SK-N-SH treated with all-trans-retinoic acid at 6 μM for 48 hours (cell line): Measurements from ENCODE around the gene C14orf180.

Experiments
- ATAC-seq: fragments of 200-7000 bp; cut with Tn5 transposase; 3 replicates; pipeline ENCODE4 v1.9.1; 2020; ENCODE audit warnings: mild to moderate bottlenecking, moderate library complexity
- ARNTL ChIP-seq: fragments of 450-650 bp; formaldehyde crosslinking; IDR thresholded peaks from 2 replicates; pipeline ENCODE4 v1.5.0; 2020; ENCODE audit warnings: low read depth, mild to moderate bottlenecking, moderate library complexity, borderline replicate concordance
- BACH2 ChIP-seq: fragments of 250-450 bp; sonication (Bioruptor Pico); IDR thresholded peaks from 2 replicates; pipeline ENCODE4 v1.9.0; 2021; ENCODE audit warnings: mild to moderate bottlenecking, borderline replicate concordance
- ESRRG ChIP-seq: fragments of 250-450 bp; sonication (Bioruptor Pico); IDR thresholded peaks from 2 replicates; pipeline ENCODE4 v1.6.1; 2021; ENCODE audit warnings: mild to moderate bottlenecking
- ISL1 ChIP-seq: fragments of 250-450 bp; sonication (Bioruptor Pico); IDR thresholded peaks from 2 replicates; pipeline ENCODE4 v2.1.2; 2022; ENCODE audit warnings: mild to moderate bottlenecking, moderate library complexity
- OSR1 ChIP-seq: fragments of 250-450 bp; sonication (Bioruptor Pico); IDR thresholded peaks from 2 replicates; pipeline ENCODE4 v1.8.0; 2022; ENCODE audit warnings: moderate library complexity, mild to moderate bottlenecking, inconsistent platforms
- RARB ChIP-seq: fragments of 250-450 bp; sonication (Bioruptor Pico); IDR thresholded peaks from 2 replicates; pipeline ENCODE4 v1.8.0; 2021; ENCODE audit warnings: mild to moderate bottlenecking, moderate library complexity
- SNAI2 ChIP-seq: fragments of 250-450 bp; sonication (Bioruptor Pico); IDR thresholded peaks from 2 replicates; pipeline ENCODE4 v1.5.0; 2020; ENCODE audit warnings: mild to moderate bottlenecking, moderate library complexity
- TCF4 ChIP-seq: fragments of 250-450 bp; sonication (Bioruptor Pico); IDR thresholded peaks from 2 replicates; pipeline ENCODE4 v1.8.0; 2021; ENCODE audit warnings: mild to moderate bottlenecking, moderate library complexity, borderline replicate concordance
- ZFP30 ChIP-seq: fragments of 450-650 bp; formaldehyde crosslinking; IDR thresholded peaks from 2 replicates; pipeline ENCODE4 v1.5.0; 2022; ENCODE audit warnings: mild to moderate bottlenecking, moderate library complexity
- TF ChIP-seq, protein P1 (sequence below): fragments of 250-450 bp; sonication (Bioruptor Pico); IDR thresholded peaks from 2 replicates; pipeline ENCODE4 v1.5.1; 2020; ENCODE audit warnings: low read depth, mild to moderate bottlenecking, moderate library complexity
- TF ChIP-seq, protein P2 (sequence below): fragments of 250-450 bp; sonication (Bioruptor Pico); IDR thresholded peaks from 2 replicates; pipeline ENCODE4 v1.5.0; 2020; ENCODE audit warnings: mild to moderate bottlenecking, moderate library complexity
- TF ChIP-seq, protein P3 (sequence below): fragments of 250-450 bp; sonication (Bioruptor Pico); IDR thresholded peaks from 2 replicates; pipeline ENCODE4 v1.8.0; 2020; ENCODE audit warnings: mild to moderate bottlenecking, moderate library complexity, borderline replicate concordance
- TF ChIP-seq, protein P4 (sequence below): fragments of 250-450 bp; sonication (Bioruptor Pico); IDR thresholded peaks from 2 replicates; pipeline ENCODE4 v1.5.1; 2021; ENCODE audit warnings: mild to moderate bottlenecking, moderate library complexity
- TF ChIP-seq, protein P5 (sequence below): fragments of 250-450 bp; sonication (Bioruptor Pico); IDR thresholded peaks from 2 replicates; pipeline ENCODE4 v1.8.0; 2021; ENCODE audit warnings: low read depth, mild to moderate bottlenecking, moderate library complexity, borderline replicate concordance

The C14orf180 gene

DNA sequence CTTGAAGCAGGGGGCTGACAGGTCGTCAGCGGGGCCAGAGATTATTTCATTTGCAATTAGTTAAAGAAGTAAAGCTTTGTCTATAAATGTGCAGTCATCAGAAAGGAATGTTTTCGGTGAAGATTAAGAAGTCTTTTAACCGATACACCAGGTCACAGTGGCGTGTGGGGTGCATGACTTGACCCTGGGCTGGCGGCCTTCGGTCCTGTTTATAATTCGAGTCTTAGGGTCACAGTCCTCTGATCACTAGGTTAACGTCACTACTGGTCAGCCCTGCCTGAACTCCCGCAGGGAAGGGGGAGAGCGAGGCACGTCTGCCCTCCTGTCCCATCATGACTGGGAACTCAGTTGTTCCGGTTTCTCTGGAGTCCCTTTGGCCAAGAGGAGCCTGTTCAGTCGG, 5.0 kb upstream of the C14orf180 start (continued):
- TF ChIP-seq, protein P1, sequence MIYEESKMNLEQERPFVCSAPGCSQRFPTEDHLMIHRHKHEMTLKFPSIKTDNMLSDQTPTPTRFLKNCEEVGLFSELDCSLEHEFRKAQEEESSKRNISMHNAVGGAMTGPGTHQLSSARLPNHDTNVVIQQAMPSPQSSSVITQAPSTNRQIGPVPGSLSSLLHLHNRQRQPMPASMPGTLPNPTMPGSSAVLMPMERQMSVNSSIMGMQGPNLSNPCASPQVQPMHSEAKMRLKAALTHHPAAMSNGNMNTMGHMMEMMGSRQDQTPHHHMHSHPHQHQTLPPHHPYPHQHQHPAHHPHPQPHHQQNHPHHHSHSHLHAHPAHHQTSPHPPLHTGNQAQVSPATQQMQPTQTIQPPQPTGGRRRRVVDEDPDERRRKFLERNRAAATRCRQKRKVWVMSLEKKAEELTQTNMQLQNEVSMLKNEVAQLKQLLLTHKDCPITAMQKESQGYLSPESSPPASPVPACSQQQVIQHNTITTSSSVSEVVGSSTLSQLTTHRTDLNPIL (CRISPR knock-in tag) = no peak
- no peak for TF ChIP-seq SNAI2 (CRISPR knock-in tag)
- no peak for TF ChIP-seq BACH2 (CRISPR knock-in tag)
- TF ChIP-seq ARNTL (CRISPR knock-in tag) = no peak
- no peak for TF ChIP-seq ISL1 (CRISPR knock-in tag)
- TF ChIP-seq ESRRG (CRISPR knock-in tag) = no peak

DNA sequence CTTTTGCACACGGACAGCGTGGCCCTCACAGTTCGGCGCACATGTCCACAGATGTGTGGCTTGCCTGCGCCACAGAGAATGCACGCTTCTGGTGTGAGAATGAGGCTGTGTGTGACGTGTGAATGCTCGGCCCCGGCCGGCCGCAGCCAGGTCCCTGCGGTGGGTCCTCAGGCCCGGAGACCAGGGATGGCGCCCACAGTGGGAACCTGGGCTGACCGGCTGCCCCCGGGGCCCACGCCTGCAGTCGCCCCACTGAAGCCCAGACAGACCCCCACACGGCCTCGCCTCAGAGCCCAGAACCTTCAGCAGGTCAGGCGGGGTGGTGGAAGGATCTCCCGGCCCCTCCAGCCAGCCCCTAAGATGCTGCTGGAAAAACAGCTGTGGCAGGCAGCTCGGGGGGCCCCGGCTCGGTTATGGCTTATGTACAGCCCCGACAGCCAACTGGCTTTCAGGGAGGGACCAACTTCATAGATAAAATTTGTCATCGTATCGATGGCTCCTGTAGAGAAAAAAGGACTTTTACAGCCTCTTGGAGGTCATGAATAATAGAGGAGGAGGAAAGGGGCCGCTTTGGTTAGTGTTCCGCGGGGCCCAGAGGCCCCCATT, 4.5 kb upstream of the C14orf180 start:
- TF ChIP-seq BACH2 (CRISPR knock-in tag) (no peak), TCF4 (CRISPR knock-in tag) (no peak), ZFP30 (CRISPR knock-in tag) (no peak)
- TF ChIP-seq, protein P2, sequence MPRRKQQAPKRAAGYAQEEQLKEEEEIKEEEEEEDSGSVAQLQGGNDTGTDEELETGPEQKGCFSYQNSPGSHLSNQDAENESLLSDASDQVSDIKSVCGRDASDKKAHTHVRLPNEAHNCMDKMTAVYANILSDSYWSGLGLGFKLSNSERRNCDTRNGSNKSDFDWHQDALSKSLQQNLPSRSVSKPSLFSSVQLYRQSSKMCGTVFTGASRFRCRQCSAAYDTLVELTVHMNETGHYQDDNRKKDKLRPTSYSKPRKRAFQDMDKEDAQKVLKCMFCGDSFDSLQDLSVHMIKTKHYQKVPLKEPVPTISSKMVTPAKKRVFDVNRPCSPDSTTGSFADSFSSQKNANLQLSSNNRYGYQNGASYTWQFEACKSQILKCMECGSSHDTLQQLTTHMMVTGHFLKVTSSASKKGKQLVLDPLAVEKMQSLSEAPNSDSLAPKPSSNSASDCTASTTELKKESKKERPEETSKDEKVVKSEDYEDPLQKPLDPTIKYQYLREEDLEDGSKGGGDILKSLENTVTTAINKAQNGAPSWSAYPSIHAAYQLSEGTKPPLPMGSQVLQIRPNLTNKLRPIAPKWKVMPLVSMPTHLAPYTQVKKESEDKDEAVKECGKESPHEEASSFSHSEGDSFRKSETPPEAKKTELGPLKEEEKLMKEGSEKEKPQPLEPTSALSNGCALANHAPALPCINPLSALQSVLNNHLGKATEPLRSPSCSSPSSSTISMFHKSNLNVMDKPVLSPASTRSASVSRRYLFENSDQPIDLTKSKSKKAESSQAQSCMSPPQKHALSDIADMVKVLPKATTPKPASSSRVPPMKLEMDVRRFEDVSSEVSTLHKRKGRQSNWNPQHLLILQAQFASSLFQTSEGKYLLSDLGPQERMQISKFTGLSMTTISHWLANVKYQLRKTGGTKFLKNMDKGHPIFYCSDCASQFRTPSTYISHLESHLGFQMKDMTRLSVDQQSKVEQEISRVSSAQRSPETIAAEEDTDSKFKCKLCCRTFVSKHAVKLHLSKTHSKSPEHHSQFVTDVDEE (CRISPR knock-in tag) = no peak
- TF ChIP-seq, protein P3, sequence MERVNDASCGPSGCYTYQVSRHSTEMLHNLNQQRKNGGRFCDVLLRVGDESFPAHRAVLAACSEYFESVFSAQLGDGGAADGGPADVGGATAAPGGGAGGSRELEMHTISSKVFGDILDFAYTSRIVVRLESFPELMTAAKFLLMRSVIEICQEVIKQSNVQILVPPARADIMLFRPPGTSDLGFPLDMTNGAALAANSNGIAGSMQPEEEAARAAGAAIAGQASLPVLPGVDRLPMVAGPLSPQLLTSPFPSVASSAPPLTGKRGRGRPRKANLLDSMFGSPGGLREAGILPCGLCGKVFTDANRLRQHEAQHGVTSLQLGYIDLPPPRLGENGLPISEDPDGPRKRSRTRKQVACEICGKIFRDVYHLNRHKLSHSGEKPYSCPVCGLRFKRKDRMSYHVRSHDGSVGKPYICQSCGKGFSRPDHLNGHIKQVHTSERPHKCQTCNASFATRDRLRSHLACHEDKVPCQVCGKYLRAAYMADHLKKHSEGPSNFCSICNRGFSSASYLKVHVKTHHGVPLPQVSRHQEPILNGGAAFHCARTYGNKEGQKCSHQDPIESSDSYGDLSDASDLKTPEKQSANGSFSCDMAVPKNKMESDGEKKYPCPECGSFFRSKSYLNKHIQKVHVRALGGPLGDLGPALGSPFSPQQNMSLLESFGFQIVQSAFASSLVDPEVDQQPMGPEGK (CRISPR knock-in tag) = no peak
- TF ChIP-seq, all 23 proteins: peak for 0
- ATAC-seq = no peak

DNA sequence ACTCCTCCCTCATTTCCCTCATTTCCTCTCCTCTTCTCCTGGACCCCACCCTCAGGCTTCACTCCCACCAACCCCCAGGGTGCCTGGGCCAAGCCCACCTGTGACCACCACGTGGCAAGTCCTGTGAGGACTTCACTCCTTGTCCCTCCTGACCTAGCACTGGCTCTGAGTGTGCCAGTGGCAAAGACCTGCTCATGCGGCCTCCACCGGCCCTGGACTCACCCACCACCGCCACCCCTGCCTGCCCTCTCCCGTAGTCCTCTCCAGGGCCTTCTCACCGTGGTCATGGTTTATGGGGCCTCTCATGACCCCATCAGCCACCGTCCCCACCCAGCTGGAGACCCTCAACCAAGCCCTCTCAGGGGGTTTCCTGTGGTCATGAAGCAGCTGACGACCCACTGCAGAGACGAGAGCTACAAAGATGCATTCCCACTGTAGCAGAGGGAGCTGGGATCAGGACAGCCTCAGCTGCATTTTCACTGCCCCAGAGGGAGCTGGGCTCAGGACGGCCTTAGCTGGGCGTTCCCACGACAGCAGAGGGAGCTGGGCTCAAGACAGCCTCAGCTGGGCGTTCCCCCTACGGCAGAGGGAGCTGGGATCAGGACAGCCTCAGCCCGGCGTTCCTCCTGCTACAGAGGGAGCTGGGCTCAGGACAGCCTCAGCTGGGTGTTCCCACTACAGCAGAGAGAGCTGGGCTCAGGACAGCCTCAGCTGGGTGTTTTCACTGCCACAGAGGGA, 3.2 kb upstream of the C14orf180 start:
- no peak; the same call in 2 of the 3 replicates for ATAC-seq
- TF ChIP-seq TCF4 (CRISPR knock-in tag) (no peak), SNAI2 (CRISPR knock-in tag) (no peak), RARB (CRISPR knock-in tag) (no peak), OSR1 (CRISPR knock-in tag) (no peak)
- TF ChIP-seq, protein P4, sequence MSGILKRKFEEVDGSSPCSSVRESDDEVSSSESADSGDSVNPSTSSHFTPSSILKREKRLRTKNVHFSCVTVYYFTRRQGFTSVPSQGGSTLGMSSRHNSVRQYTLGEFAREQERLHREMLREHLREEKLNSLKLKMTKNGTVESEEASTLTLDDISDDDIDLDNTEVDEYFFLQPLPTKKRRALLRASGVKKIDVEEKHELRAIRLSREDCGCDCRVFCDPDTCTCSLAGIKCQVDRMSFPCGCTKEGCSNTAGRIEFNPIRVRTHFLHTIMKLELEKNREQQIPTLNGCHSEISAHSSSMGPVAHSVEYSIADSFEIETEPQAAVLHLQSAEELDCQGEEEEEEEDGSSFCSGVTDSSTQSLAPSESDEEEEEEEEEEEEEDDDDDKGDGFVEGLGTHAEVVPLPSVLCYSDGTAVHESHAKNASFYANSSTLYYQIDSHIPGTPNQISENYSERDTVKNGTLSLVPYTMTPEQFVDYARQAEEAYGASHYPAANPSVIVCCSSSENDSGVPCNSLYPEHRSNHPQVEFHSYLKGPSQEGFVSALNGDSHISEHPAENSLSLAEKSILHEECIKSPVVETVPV (CRISPR knock-in tag) = no peak
- TF ChIP-seq, protein P5, sequence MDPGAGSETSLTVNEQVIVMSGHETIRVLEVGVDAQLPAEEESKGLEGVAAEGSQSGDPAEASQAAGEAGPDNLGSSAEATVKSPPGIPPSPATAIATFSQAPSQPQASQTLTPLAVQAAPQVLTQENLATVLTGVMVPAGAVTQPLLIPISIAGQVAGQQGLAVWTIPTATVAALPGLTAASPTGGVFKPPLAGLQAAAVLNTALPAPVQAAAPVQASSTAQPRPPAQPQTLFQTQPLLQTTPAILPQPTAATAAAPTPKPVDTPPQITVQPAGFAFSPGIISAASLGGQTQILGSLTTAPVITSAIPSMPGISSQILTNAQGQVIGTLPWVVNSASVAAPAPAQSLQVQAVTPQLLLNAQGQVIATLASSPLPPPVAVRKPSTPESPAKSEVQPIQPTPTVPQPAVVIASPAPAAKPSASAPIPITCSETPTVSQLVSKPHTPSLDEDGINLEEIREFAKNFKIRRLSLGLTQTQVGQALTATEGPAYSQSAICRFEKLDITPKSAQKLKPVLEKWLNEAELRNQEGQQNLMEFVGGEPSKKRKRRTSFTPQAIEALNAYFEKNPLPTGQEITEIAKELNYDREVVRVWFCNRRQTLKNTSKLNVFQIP (CRISPR knock-in tag) = no peak
- TF ChIP-seq, protein P2 (CRISPR knock-in tag) = no peak
- TF ChIP-seq, protein P1 (CRISPR knock-in tag) = no peak
